Dedifferentiated amniotic fluid mesenchymal stem cell (primary cell): ENCODE results near the gene SNRPN.
"Not testable (repeated sequence)": the region's sequence is repeated elsewhere in the genome, so short reads cannot be mapped to it uniquely, and the experiment has no call there.

Experiments used
- DNase-seq: peaks from one replicate; pipeline ENCODE4 v3.0.0-alpha.2; 2016; ENCODE audit errors: extremely low spot score

The SNRPN gene

GRCh38 chr15:24971052-24971451 lies 16.3 kb downstream of the SNRPN start:
- no peak for DNase-seq

DNA sequence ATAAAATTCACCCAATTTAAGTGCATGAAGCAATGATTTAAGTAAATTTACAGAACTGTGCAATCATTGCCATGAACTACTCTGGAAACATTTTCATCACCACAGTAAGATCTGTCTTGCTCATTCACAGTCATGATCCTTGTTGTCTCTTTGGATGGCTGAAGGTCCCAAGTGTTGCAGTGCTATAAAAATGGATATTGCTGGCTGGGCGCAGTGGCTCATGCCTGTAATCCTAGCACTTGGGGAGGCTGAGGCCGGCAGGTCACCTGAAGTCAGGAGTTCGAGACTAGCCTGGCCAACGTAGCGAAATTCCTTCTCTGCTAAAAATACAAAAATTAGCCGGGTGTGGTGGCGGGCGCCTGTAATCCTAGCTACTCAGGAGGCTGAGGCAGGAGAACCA lies 17.0 kb downstream of the SNRPN start:
- no peak for DNase-seq

- DNase-seq = not testable (repeated sequence)
Measured at GRCh38 chr15:24972707-24973106, 17.9 kb downstream of the SNRPN start.

DNA sequence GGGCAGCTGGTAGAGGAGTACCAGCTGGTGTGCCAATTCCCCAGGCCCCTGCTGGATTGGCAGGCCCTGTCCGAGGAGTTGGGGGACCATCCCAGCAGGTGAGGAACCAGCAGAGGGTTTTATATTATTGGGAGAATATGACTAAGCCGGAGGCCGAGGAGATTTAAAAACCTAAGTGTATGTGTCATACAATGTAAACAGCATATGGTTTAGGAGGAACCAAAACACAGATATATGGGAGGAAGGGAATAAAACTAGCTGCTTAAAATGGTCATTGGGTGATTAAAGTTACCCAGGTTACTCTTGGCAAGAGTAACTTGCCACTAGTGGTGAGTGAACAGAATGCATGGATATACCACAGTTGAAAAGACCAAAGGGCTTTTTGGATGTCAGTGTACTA lies 22.1 kb downstream of the SNRPN start:
- DNase-seq = no peak

DNA sequence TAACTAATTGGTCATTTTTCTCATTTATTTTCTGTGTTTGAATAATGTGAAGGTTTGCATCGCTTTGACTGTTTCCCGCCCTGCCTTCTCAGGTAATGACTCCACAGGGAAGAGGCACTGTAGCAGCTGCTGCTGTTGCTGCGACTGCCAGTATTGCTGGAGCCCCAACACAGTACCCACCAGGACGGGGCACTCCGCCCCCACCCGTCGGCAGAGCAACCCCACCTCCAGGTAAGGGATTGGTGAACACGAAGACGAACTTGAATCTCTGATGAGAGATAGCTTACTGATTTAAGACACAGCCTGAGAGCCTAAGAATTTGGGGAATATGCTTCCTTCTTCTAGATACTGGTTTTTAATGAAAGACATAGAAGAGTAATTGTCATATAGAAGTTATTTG lies 22.9 kb downstream of the SNRPN start:
- DNase-seq = no peak

GRCh38 chr15:24985224-24985623 lies 30.4 kb downstream of the SNRPN start:
- no peak for DNase-seq

- no peak for DNase-seq
Measured at GRCh38 chr15:24986653-24987052, 31.9 kb downstream of the SNRPN start.

GRCh38 chr15:25019434-25019833 lies 64.6 kb downstream of the SNRPN start:
- DNase-seq = no peak

DNA sequence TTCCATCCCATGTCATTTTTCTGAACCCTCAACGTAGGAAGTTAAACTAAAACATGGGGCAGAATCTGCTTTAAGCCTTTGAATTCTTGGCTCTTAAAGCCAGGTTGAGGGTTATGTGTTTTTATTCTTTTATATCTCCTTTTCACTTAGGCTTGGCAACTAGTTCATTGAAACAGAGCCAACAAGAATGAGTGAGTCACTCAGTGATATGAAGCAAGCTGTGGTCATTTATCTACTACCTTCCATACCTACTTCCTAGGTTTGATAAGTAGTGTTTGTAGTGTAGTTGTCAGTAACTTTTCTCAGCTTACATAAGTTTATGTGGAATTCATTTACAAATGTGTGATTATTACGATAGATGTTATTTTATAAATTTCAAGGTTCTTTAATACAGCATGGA lies 67.4 kb downstream of the SNRPN start:
- no peak for DNase-seq
